ENCODE data around the gene ADCY2. TPM values are rescaled to one million over a fixed set of nuclear protein-coding genes. Genes with fewer than 3 reads are reported as not detected.
A peak's percentile ranks its signal among the peaks of the same experiment; 100 is the strongest.

Gene ADCY2
- total and polyA plus RNA-seq, 2 experiments from 2014 or later = 23.8 to 74.9 TPM

- TF ChIP-seq REST (IDR thresholded peaks at IDR 0.05; ENCODE audit: unreplicated experiment) = no peak
- no peak for TF ChIP-seq EZH2phosphoT487 (IDR thresholded peaks at IDR 0.05; ENCODE audit: unreplicated experiment)
- no peak for TF ChIP-seq ZNF114 (CRISPR knock-in tag; IDR thresholded peaks at IDR 0.05)
Measured at GRCh38 chr5:7808998-7809397, 413.1 kb downstream of the ADCY2 start (continued).

GRCh38 chr5:7811715-7812114 is 415.8 kb downstream of the ADCY2 start:
- Histone ChIP-seq H2AFZ (no peak overlapping the region), H3F3A (replicated peaks; ENCODE audit: low read depth) (no peaks in the 10 kb centered on the region), H3K4me3 (no peak overlapping the region), H3K4me2 (no peak overlapping the region), H3K27me3 (ENCODE audit: insufficient read depth) (no peaks in the 10 kb centered on the region), H3K9me2 (ENCODE audit: insufficient read depth) (no peaks in the 10 kb centered on the region), H3K36me3 (ENCODE audit: insufficient read depth) (peaks cover 10% of the 10 kb centered on the region; the same call in 1 of the 2 replicates), H3K4me1 (ENCODE audit: insufficient read depth) (peaks cover 16% of the 10 kb centered on the region), H4K20me1 (replicated peaks; ENCODE audit: insufficient read depth) (0 out of 2 replicates have a peak, but pooled peaks cover 5% of the 10 kb centered on the region), H3K79me2 (replicated peaks; ENCODE audit: insufficient read depth) (no peaks in the 10 kb centered on the region), H3K27ac (ENCODE audit: low read depth) (no peak overlapping the region)
- Mint-ChIP-seq H3K27me3 (ENCODE audit: insufficient read depth, low read depth, poor library complexity) (no peaks in the 10 kb centered on the region), H3K4me3 (no peak overlapping the region), H3K27ac (0 out of 2 replicates have a peak overlapping the region, but pooled peaks have one; percentile 63), H3K9me3 (no peaks in the 10 kb centered on the region; the same call in 2 of the 3 replicates), H3K36me3 (ENCODE audit: low read depth) (peaks cover 29% of the 10 kb centered on the region), H3K4me1 (peaks cover 23% of the 10 kb centered on the region)
- no peak for DNase-seq (ENCODE audit: low spot score)
- no peak for ATAC-seq
- TF ChIP-seq STAT1 (IDR thresholded peaks at IDR 0.05; ENCODE audit: unreplicated experiment) = no peak
- TF ChIP-seq JUNB (IDR thresholded peaks at IDR 0.05; ENCODE audit: unreplicated experiment) = no peak
- TF ChIP-seq CREB1 (CRISPR knock-in tag; IDR thresholded peaks at IDR 0.05; ENCODE audit: low read depth) = no peak
- TF ChIP-seq ZNF114 (CRISPR knock-in tag; IDR thresholded peaks at IDR 0.05) = no peak
- no peak for TF ChIP-seq REST (IDR thresholded peaks at IDR 0.05; ENCODE audit: unreplicated experiment)
- no peak for TF ChIP-seq NANOG (IDR thresholded peaks at IDR 0.05; ENCODE audit: borderline replicate concordance)
- no peak for TF ChIP-seq POLR2AphosphoS5 (IDR thresholded peaks at IDR 0.05; ENCODE audit: low read depth)
- no peak for TF ChIP-seq EZH2 (IDR thresholded peaks at IDR 0.05; ENCODE audit: low read depth, unreplicated experiment)
- no peak for TF ChIP-seq CTCF (conservative IDR thresholded peaks at IDR 0.05; ENCODE audit: low read depth in 2 of 2)
- no peak for TF ChIP-seq ZNF331 (CRISPR knock-in tag; IDR thresholded peaks at IDR 0.05; ENCODE audit: low read depth)
- no peak for TF ChIP-seq ETS1 (IDR thresholded peaks at IDR 0.05)
- no peak for TF ChIP-seq EZH2phosphoT487 (IDR thresholded peaks at IDR 0.05; ENCODE audit: unreplicated experiment)

All from GM23338 (cell line).